ENCODE measurements around the gene NUDT14.

DNA sequence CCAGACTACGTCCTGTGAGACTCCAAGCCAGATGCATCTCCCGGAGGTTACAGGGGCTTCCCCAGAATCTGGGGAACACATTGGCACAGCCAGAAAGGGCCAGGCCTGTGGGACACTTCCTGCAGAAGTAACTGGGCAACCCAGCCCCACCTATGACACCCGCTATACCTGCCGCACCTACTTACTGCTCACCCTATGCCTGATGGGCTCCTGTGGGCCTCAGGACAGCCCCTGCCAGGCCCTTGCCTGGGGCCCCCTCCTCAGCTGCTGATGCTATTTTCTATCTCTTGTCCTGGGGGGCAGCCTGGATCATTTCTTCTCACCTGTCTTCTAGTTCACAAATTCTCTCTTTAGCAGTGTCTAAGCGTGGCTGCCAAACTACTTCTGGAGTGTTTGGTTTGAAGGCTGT is 41.3 kb downstream of the NUDT14 start:
- TF ChIP-seq CTCF (IDR thresholded peaks at IDR 0.05) (no peak), POLR2A (IDR thresholded peaks at IDR 0.05) (no peak)

Data from lower leg skin (tissue), 3 donors.